IMR-90 (cell line): ENCODE data around the gene NECAB2. TPM values are rescaled to one million over a fixed set of nuclear protein-coding genes. Genes with fewer than 3 reads are reported as not detected.

Source experiments
- ATAC-seq: fragments of 200-7000 bp; cut with Tn5 transposase; 2 replicates; pipeline ENCODE4 v1.9.1; 2020; ENCODE audit warnings: low read depth, mild to moderate bottlenecking, moderate library complexity
- BruUV-seq: library from RNA; stranded (reverse); fragments of 400-500 nt; replicated peaks from 2 replicates; lab custom pipeline; 2021; lab: Mats Ljungman, UMichigan
- CTCF ChIA-PET: fragments of 300-600 bp; formaldehyde crosslinking; extraction: SDS; loops from one replicate; lab custom pipeline; 2021; ENCODE audit warnings: antibody characterized with exemption; lab: Yijun Ruan, JAX
- POLR2A ChIA-PET: fragments of 300-600 bp; sonication (Branson Sonifier 250); formaldehyde crosslinking; loops from one replicate; lab custom pipeline; 2022; ENCODE audit warnings: antibody characterized with exemption; ENCODE audit not compliant: unreplicated experiment; lab: Charles Lee
- DNase-seq: peaks from one replicate; pipeline ENCODE4 v3.0.0; 2013
- H2AFZ ChIP-seq: replicated peaks from 2 replicates; pipeline ENCODE3; 2013; ENCODE audit warnings: low read length, mild to moderate bottlenecking; ENCODE audit not compliant: poor library complexity
- H2AK5ac ChIP-seq: 2 replicates; pipeline ENCODE4 v1.6.1; 2013; ENCODE audit warnings: low read depth, low read length, inconsistent platforms
- H2AK9ac ChIP-seq: replicated peaks from 2 replicates; pipeline ENCODE3; 2013; ENCODE audit warnings: mild to moderate bottlenecking, low read depth, low read length, moderate library complexity; ENCODE audit not compliant: poor library complexity
- H2BK120ac ChIP-seq: 2 replicates; pipeline ENCODE4 v1.6.1; 2013; ENCODE audit warnings: low read depth, low read length, inconsistent platforms
- H2BK15ac ChIP-seq: 3 replicates; pipeline ENCODE4 v1.6.1; 2013; ENCODE audit warnings: low read depth, low read length, inconsistent platforms
- H2BK20ac ChIP-seq: 2 replicates; pipeline ENCODE4 v1.6.1; 2013; ENCODE audit warnings: low read depth, mild to moderate bottlenecking, inconsistent platforms, low read length, moderate library complexity
- H2BK5ac ChIP-seq: 2 replicates; pipeline ENCODE4 v1.6.1; 2013; ENCODE audit warnings: mild to moderate bottlenecking, low read depth, low read length, inconsistent platforms; ENCODE audit not compliant: poor library complexity, severe bottlenecking
- H3K14ac ChIP-seq: replicated peaks from 2 replicates; pipeline ENCODE4 v1.6.1; 2013; ENCODE audit warnings: low read depth, low read length, inconsistent platforms
- H3K18ac ChIP-seq: 2 replicates; pipeline ENCODE4 v1.6.1; 2013; ENCODE audit warnings: low read depth, low read length, control low read depth
- H3K23ac ChIP-seq: 2 replicates; pipeline ENCODE4 v1.6.1; 2013; ENCODE audit warnings: low read depth, low read length, inconsistent platforms
- H3K27ac ChIP-seq: 2 replicates; pipeline ENCODE4 v1.5.1; 2013; ENCODE audit warnings: mild to moderate bottlenecking, control low read depth, low read length; ENCODE audit not compliant: insufficient read depth
- H3K27me3 ChIP-seq: 2 replicates; pipeline ENCODE4 v1.6.1; 2013; ENCODE audit warnings: low read length; ENCODE audit not compliant: control insufficient read depth, insufficient read depth
- H3K36me3 ChIP-seq: 2 replicates; pipeline ENCODE4 v1.6.1; 2013; ENCODE audit warnings: low read length, mixed read lengths; ENCODE audit not compliant: control insufficient read depth, insufficient read depth
- H3K4ac ChIP-seq: 2 replicates; pipeline ENCODE4 v1.6.1; 2013; ENCODE audit warnings: low read depth, low read length, inconsistent platforms
- H3K4me1 ChIP-seq: 2 replicates; pipeline ENCODE4 v1.6.1; 2013; ENCODE audit warnings: low read length, mixed read lengths; ENCODE audit not compliant: control insufficient read depth, insufficient read depth
- H3K4me2 ChIP-seq: 2 replicates; pipeline ENCODE4 v1.6.1; 2013; ENCODE audit warnings: low read depth, mild to moderate bottlenecking, control low read depth, low read length, moderate library complexity
- H3K4me3 ChIP-seq: 2 replicates; pipeline ENCODE4 v1.5.1; 2013; ENCODE audit warnings: low read depth, mild to moderate bottlenecking, control low read depth, low read length, moderate library complexity; ENCODE audit not compliant: insufficient read depth
- H3K56ac ChIP-seq: 2 replicates; pipeline ENCODE4 v1.6.1; 2013; ENCODE audit warnings: low read length, inconsistent platforms; ENCODE audit not compliant: insufficient read depth; ENCODE audit errors: extremely low read depth
- H3K79me1 ChIP-seq, 2 experiments: 2 replicates each; pipeline ENCODE4 v1.6.1; 2013; ENCODE audit warnings: low read length in 2 of 2, inconsistent platforms in 1 of 2, low read depth in 1 of 2
- H3K9ac ChIP-seq: 2 replicates; pipeline ENCODE4 v1.6.1; 2013; ENCODE audit warnings: low read depth, low read length, control low read depth
- H3K9me1 ChIP-seq: 2 replicates; pipeline ENCODE4 v1.6.1; 2013; ENCODE audit warnings: low read length, inconsistent platforms; ENCODE audit not compliant: insufficient read depth
- H3K9me3 ChIP-seq: 2 replicates; pipeline ENCODE4 v1.6.1; 2013; ENCODE audit warnings: low read length; ENCODE audit not compliant: control insufficient read depth, insufficient read depth
- H4K20me1 ChIP-seq: 2 replicates; pipeline ENCODE4 v1.6.1; 2013; ENCODE audit warnings: low read length, inconsistent platforms; ENCODE audit not compliant: insufficient read depth
- H4K5ac ChIP-seq: 2 replicates; pipeline ENCODE4 v1.6.1; 2013; ENCODE audit warnings: mild to moderate bottlenecking, low read depth, low read length, control low read depth
- H4K8ac ChIP-seq, 2 experiments: 2 replicates each; pipeline ENCODE4 v1.6.1; 2013; ENCODE audit warnings: low read depth in 2 of 2, low read length in 2 of 2, control low read depth in 1 of 2, inconsistent platforms in 1 of 2
- H4K91ac ChIP-seq: 2 replicates; pipeline ENCODE4 v1.6.1; 2013; ENCODE audit warnings: low read depth, low read length, inconsistent platforms; ENCODE audit not compliant: insufficient read depth
- RCOR1 ChIP-seq: IDR thresholded peaks from 2 replicates; pipeline ENCODE4 v1.6.1; 2012; ENCODE audit warnings: mild to moderate bottlenecking, low read length, improper control_type of control experiment; ENCODE audit not compliant: insufficient replicate concordance
- SMC3 ChIP-seq: fragments of 150-350 bp; IDR thresholded peaks from 2 replicates; pipeline ENCODE4 v1.6.1; 2016; ENCODE audit warnings: low read depth, mild to moderate bottlenecking, antibody characterized with exemption, low read length, moderate library complexity
- WGBS, 2 experiments: methylation state at CpG; one replicate each; pipeline versions ENCODE4 v1.1.5 to v1.1.7; 2013; ENCODE audit warnings: missing lambda C conversion rate in 2 of 2; ENCODE audit not compliant: insufficient read length in 1 of 2; ENCODE audit errors: extremely low coverage in 2 of 2; 5-methylcytosine and 5-hydroxymethylcytosine counted together
- dilution Hi-C: fragments of 300-500 bp; cut with HindIII; formaldehyde crosslinking; loops from one replicate; pipeline ENCODE4 v1.14.3; 2018; ENCODE audit warnings: low sequenced_read_pairs; ENCODE audit not compliant: unreplicated experiment
- in situ Hi-C: fragments of 300-500 bp; cut with MboI; formaldehyde crosslinking; loops from 3 replicates; pipeline ENCODE4 v1.14.3; 2019; ENCODE audit warnings: low sequenced_read_pairs, inconsistent platforms, mixed read lengths
- intact Hi-C: fragments of 100-400 bp; cut with micrococcal nuclease; formaldehyde crosslinking; loops from 2 replicates; pipeline ENCODE4 v1.10.0; 2022
- polyA plus RNA-seq, 3 experiments: library from polyadenylated mRNA; depleted of rRNA; stranded (reverse); fragments of >200 nt; gene quantifications; 2 replicates each; pipeline ENCODE4 v1.2.3, GENCODE V29; 2012; ENCODE audit warnings: low replicate concordance in 1 of 3
- total RNA-seq: library from RNA; depleted of rRNA; stranded (reverse); fragments of >200 nt; gene quantifications from 2 replicates; pipeline ENCODE4 v1.2.3, GENCODE V29; 2012

NECAB2 gene
- total and polyA plus RNA-seq, 2 of the 4 experiments (the other 2 are of a cell fraction), result 0.27 TPM; not detected in 1

GRCh38 chr16:84048270-84048669, 80.2 kb downstream of the NECAB2 start:
- no peak overlapping the region for H3K14ac ChIP-seq
- 0 out of 2 replicates have a peak, but pooled peaks cover 3% of the 10 kb centered on the region for H4K20me1 ChIP-seq
- H4K5ac ChIP-seq, result no peak overlapping the region
- H3K9me1 ChIP-seq, result no peaks in the 10 kb centered on the region
- H4K8ac ChIP-seq, result no peak overlapping the region
- no peak overlapping the region for H3K4ac ChIP-seq
- H3K36me3 ChIP-seq, result peaks cover 17% of the 10 kb centered on the region
- no peaks in the 10 kb centered on the region for H3K9me3 ChIP-seq
- no peak overlapping the region for H2BK5ac ChIP-seq
- ChIA-PET CTCF (no interaction called here), POLR2A (no interaction called here)
- no peak overlapping the region for H3K4me3 ChIP-seq
- H4K91ac ChIP-seq, result no peak overlapping the region
- H3K27ac ChIP-seq, result no peak overlapping the region
- H3K27me3 ChIP-seq, result peaks cover 7% of the 10 kb centered on the region
- no peaks in the 10 kb centered on the region for H3K4me1 ChIP-seq
- no peak overlapping the region for H3K4me2 ChIP-seq
- no peaks in the 10 kb centered on the region; a peak in 1 of 4 replicates for H3K79me1 ChIP-seq
- H3K18ac ChIP-seq, result no peak overlapping the region
- no peak overlapping the region for H3K23ac ChIP-seq
- H3K56ac ChIP-seq, result no peak overlapping the region
- intact Hi-C loops (no loop called here), dilution Hi-C loops (no loop called here), in situ Hi-C loops (no loop called here)
- ATAC-seq (no peak), DNase-seq (no peak)
- no peak overlapping the region for H3K9ac ChIP-seq
- H2AK9ac ChIP-seq, result no peak overlapping the region
- no peak overlapping the region for H2BK15ac ChIP-seq
- no peak overlapping the region for H2AK5ac ChIP-seq
- TF ChIP-seq SMC3, result no peak
- TF ChIP-seq RCOR1, result no peak
- no peak overlapping the region for H2BK120ac ChIP-seq
- WGBS, 2 experiments, result no CpG with 5 or more reads among the region's 7 CpGs
- no peak overlapping the region for H2BK20ac ChIP-seq
- H2AFZ ChIP-seq, result no peak overlapping the region
- no TSS peak for BruUV-seq
